GM10266 (cell line): ENCODE measurements around the gene ERMP1.
A peak's percentile ranks its signal among the peaks of the same experiment; 100 is the strongest.

Source experiments
- DNase-seq: peaks from one replicate; pipeline ENCODE4 v3.0.0; 2012; ENCODE audit errors: extremely low spot score
- TF ChIP-seq, protein P1 (sequence below): IDR thresholded peaks from 2 replicates; pipeline ENCODE4 v1.5.1; 2012; ENCODE audit warnings: mild to moderate bottlenecking, low read depth; ENCODE audit not compliant: control insufficient read depth, insufficient read depth; ENCODE audit errors: missing control alignments

The ERMP1 gene

DNA sequence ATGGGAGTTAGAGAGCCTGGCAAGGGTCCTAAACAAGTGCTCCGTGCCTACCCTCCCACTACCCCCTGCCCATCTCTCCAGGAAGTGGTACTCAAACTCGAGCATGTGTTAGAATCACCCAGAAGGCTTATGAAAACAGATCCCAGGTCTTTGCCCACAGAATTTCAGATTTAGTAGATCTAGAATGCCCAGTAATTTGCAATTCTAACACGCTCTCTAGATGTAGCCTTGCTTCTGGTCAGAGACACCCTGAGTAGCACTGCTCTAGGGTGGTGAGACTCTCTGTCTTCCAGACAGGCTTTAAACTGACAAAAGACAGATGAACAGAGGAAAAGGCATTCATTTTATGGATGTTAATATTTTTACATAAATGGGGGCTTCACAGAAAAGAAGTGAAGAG lies 20.7 kb upstream of the ERMP1 start:
- TF ChIP-seq, protein P1, sequence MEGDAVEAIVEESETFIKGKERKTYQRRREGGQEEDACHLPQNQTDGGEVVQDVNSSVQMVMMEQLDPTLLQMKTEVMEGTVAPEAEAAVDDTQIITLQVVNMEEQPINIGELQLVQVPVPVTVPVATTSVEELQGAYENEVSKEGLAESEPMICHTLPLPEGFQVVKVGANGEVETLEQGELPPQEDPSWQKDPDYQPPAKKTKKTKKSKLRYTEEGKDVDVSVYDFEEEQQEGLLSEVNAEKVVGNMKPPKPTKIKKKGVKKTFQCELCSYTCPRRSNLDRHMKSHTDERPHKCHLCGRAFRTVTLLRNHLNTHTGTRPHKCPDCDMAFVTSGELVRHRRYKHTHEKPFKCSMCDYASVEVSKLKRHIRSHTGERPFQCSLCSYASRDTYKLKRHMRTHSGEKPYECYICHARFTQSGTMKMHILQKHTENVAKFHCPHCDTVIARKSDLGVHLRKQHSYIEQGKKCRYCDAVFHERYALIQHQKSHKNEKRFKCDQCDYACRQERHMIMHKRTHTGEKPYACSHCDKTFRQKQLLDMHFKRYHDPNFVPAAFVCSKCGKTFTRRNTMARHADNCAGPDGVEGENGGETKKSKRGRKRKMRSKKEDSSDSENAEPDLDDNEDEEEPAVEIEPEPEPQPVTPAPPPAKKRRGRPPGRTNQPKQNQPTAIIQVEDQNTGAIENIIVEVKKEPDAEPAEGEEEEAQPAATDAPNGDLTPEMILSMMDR = no peak

DNA sequence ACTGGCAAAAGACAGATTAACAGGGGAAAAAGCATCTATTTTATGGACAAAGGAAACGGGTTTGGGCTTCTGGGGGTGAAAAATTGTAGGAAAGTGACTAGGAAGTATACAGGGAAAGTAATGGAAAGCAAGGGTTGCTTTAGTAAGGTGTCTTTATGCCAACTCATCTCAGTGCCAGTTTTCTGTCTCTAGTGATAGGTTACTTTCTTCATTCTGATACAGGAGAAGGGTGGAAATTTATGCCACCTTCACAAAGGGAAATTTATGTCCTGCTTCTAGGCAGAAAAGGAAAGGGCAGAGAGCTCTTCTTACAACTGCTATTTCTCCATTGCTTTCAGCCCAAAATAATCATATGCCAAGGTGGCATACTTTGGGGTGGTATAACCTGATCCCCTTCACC lies 20.1 kb upstream of the ERMP1 start:
- TF ChIP-seq, protein P1 = no peak
- DNase-seq = no peak

More for the DNA sequence above, 20.7 kb upstream of the ERMP1 start:
- DNase-seq = no peak

DNA sequence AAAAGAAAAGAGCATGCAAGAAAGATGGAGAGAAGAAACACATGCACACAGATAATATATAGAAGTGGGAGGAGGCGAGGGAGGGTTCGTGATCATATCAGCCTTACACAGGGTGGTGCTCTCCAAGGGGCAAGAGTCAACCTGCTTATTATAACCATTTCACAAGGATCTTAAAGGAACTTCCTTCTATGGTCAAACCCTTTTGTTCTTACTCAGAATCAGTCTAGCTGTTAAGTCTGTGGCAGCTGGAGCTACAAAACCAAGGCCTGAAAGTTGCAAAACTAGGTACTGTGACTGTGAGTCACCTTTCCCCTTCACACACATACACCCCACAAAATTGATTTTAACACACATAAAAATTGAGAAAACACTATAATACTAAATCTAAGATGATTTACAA lies 18.5 kb upstream of the ERMP1 start:
- TF ChIP-seq, protein P1 = no peak
- peak; percentile 72 for DNase-seq

DNA sequence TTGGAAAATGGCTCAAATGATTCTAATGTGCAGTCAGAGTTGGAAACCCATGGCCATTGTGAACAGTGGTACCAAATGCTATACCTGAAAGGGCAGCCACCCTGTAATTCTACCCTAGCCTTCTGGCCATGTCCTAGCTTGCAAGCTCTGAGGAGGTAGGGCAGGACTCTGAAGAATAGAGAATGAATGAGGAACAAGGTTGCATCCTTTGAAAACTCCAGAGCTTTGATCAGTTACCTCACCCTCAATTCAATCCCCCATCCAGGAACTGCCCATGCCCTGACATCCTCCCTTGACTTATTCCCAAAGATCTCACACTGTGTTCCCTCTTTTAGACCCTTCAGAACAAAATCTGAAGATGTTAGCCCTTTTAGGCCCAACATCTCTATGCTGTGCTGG lies 17.8 kb upstream of the ERMP1 start:
- TF ChIP-seq, protein P1 = no peak
- no peak for DNase-seq

DNA sequence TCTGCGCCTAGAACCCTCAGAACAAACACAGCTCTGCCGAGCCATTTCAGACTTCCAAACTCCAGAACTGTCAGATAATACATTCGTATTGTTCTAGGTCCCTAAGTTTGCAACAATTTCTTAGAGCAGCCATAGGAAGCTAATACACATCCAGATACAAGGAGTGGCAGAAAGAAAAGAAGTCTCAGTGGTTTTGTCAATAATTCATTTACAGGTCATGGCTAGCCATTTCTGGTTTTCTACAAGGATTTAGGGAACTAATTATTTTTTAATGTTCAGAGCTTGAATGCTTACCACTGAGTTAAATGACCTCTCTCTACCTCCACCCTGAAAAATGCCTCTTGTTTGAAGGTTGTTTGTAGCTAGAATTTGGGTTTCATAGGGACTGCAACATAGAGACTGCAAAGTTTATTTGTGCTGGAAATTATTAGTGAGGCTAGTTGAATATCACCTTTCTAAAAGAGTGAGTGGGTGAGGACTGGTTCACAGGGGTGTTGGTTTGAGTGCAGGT lies 15.5 kb upstream of the ERMP1 start:
- no peak for DNase-seq
- TF ChIP-seq, protein P1 = no peak

DNA sequence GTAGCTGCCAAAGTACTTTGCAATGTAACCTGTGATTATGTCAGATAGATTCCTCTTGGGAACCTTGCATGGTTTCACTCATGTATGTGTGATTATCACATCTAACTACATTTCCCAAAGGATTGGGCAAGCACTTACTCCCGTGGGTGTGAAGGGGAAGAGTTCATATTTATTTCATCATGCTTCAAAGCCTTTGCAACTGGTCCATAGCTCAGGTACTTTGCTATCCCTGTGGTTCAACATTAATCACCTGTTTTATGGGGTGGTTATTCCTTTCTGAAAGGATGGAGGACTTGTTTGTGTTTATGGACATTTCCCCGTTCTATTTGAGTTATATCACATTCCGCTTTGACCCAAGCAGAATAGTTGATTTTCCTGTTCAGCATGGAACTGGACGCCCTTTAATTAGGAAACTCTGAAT lies 13.6 kb upstream of the ERMP1 start:
- DNase-seq = no peak
- TF ChIP-seq, protein P1 = no peak

DNA sequence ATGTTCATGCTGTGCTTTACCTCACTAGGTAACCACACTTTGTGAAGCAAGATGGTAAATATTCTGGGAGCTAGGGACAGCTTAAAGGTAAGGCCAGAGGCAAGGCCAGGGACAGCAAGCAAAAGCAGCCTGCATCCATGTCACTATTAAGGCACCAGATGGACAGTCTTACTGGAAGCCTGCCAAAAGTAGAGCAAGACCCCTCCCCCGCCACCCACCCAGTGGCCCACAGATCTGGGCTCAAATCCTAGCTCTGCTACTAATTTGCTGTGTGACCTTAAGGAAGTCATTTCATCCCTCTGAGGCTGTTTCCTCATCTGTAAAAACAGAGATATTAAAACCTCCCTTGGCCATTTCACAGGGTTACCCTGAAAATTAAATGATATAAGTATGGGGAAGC lies 13.2 kb upstream of the ERMP1 start:
- TF ChIP-seq, protein P1 = no peak
- no peak for DNase-seq
